Lung (tissue), 12 donors: ENCODE results near the gene AOAH. TPM values are rescaled to one million over a fixed set of nuclear protein-coding genes. Genes with fewer than 3 reads are reported as not detected.

Experiments used
- ATAC-seq: fragments of 200-7000 bp; cut with Tn5 transposase; one replicate; pipeline ENCODE4 v1.9.1; 2020; ENCODE audit warnings: moderate number of reproducible peaks; ENCODE audit not compliant: insufficient read depth, low FRiP score
- DNase-seq, 3 donors: peaks; one replicate each; pipeline ENCODE4 v3.0.0-alpha.2; 2013 to 2017
- H3K27ac ChIP-seq, 2 donors: one replicate each; pipeline ENCODE4 v1.5.1; 2013; ENCODE audit warnings: mild to moderate bottlenecking in 2 of 2, moderate library complexity in 2 of 2, control low read depth in 1 of 2, inconsistent platforms in 1 of 2, low read depth in 1 of 2, low read length in 1 of 2
- H3K27me3 ChIP-seq, 3 donors: one replicate each; pipeline ENCODE4 v1.5.1; 2013; ENCODE audit warnings: low read length in 2 of 3; ENCODE audit not compliant: control insufficient read depth in 3 of 3, insufficient read depth in 3 of 3
- H3K36me3 ChIP-seq, 4 donors: one replicate each; pipeline ENCODE4 v1.5.1; 2013; ENCODE audit warnings: low read length in 4 of 4, mild to moderate bottlenecking in 1 of 4, moderate library complexity in 1 of 4; ENCODE audit not compliant: control insufficient read depth in 4 of 4, insufficient read depth in 4 of 4
- H3K4me1 ChIP-seq, 5 donors: one replicate each; pipeline ENCODE4 v1.5.1; 2013; ENCODE audit warnings: low read length in 5 of 5, mild to moderate bottlenecking in 2 of 5, moderate library complexity in 1 of 5; ENCODE audit not compliant: control insufficient read depth in 5 of 5, insufficient read depth in 5 of 5
- H3K4me3 ChIP-seq: one replicate; pipeline ENCODE4 v1.5.1; 2013; ENCODE audit warnings: mild to moderate bottlenecking, control low read depth, moderate library complexity
- H3K9ac ChIP-seq, 2 donors: one replicate each; pipeline ENCODE4 v1.5.1; 2013; ENCODE audit warnings: low read length in 2 of 2, control low read depth in 1 of 2; ENCODE audit not compliant: insufficient read depth in 1 of 2
- H3K9me3 ChIP-seq, 4 donors: one replicate each; pipeline ENCODE4 v1.5.1; 2013; ENCODE audit warnings: low read length in 3 of 4, mild to moderate bottlenecking in 1 of 4, moderate library complexity in 1 of 4; ENCODE audit not compliant: control insufficient read depth in 4 of 4, insufficient read depth in 3 of 4
- CTCF ChIP-seq: IDR thresholded peaks from 2 replicates; pipeline ENCODE4 v1.5.1; 2012; ENCODE audit warnings: mild to moderate bottlenecking; ENCODE audit errors: control extremely low read depth, extremely low read depth
- WGBS, 2 donors: extraction: QIAGEN DNeasy Blood & Tissue Kit; methylation state at CpG; one replicate each; pipeline ENCODE4 v1.1.7; 2013; 5-methylcytosine and 5-hydroxymethylcytosine counted together
- polyA plus RNA-seq, 2 donors: library from polyadenylated mRNA; stranded (reverse); fragments of 200-250 nt; gene quantifications; one replicate each; pipeline ENCODE4 v1.2.1, GENCODE V29; 2013
- total RNA-seq, 2 donors: library from RNA; depleted of rRNA in 1 of 2; stranded (reverse); fragments of >200 nt in 1 of 2; gene quantifications; one replicate each; pipeline ENCODE4 v1.2.1, GENCODE V29; 2014 to 2021
- donor health status: control.
- donor health status: control.
- donor health status: Bipolar disorder and iron deficiency.
- donor health status: healthy.
- donor health status: DM: yes; HTN: yes; CAD: no.

The AOAH gene
- total and polyA plus RNA-seq, 4 donors = 4.7 to 36.4 (median 29.0) TPM

- Histone ChIP-seq H3K9me3 (no peaks in the 10 kb centered on the region), H3K4me3 (no peak overlapping the region), H3K9ac (no peak overlapping the region), H3K4me1 (no peaks in the 10 kb centered on the region), H3K27me3 (no peaks in the 10 kb centered on the region), H3K27ac (no peak overlapping the region), H3K36me3 (no peaks in the 10 kb centered on the region)
- ATAC-seq = no peak
- no peak for TF ChIP-seq CTCF
- WGBS, 2 donors = 97 to 99% methylated on average over 1 of the region's 1 CpG
- no peak for DNase-seq
These were observed 106.9 kb downstream of the AOAH start for GRCh38 chr7:36617408-36617807.

GRCh38 chr7:36615852-36616540 is 108.3 kb downstream of the AOAH start:
- Histone ChIP-seq H3K9ac (no peak overlapping the region), H3K27ac (no peak overlapping the region), H3K27me3 (no peaks in the 10 kb centered on the region), H3K9me3 (no peaks in the 10 kb centered on the region), H3K4me3 (no peak overlapping the region), H3K36me3 (no peaks in the 10 kb centered on the region), H3K4me1 (no peaks in the 10 kb centered on the region)
- ATAC-seq (no peak), DNase-seq (no peak)
- TF ChIP-seq CTCF = no peak
- WGBS, 2 donors = 82 to 91% methylated on average over 10 of the region's 10 CpGs

- DNase-seq (no peak), ATAC-seq (no peak)
- H3K9ac ChIP-seq = no peak overlapping the region
- no peak for TF ChIP-seq CTCF
- no peaks in the 10 kb centered on the region for H3K9me3 ChIP-seq
- no peak overlapping the region for H3K4me3 ChIP-seq
- no peaks in the 10 kb centered on the region for H3K27me3 ChIP-seq
- H3K4me1 ChIP-seq = no peaks in the 10 kb centered on the region
- 38 to 58% methylated on average over 2 of the region's 2 CpGs for WGBS, 2 donors
- H3K36me3 ChIP-seq = no peaks in the 10 kb centered on the region
- H3K27ac ChIP-seq = no peak overlapping the region
These were observed 109.3 kb downstream of the AOAH start for GRCh38 chr7:36614959-36615358.
